Neural progenitor cell (in vitro differentiated cells): ENCODE results near the gene CHAC1. TPM values are rescaled to one million over a fixed set of nuclear protein-coding genes. Genes with fewer than 3 reads are reported as not detected.

Experiments
- DNase-seq: peaks from one replicate; pipeline ENCODE4 v3.0.0-alpha.2; 2016; ENCODE audit warnings: low spot score
- H2AFZ ChIP-seq: fragments of 200-600 bp; sonication (generic); replicated peaks from 2 replicates; pipeline ENCODE4 v1.6.1; 2016; ENCODE audit warnings: antibody characterized with exemption
- H3F3A ChIP-seq: fragments of 200-600 bp; sonication (generic); 2 replicates; pipeline ENCODE4 v1.6.1; 2016; ENCODE audit warnings: antibody characterized with exemption, low read depth
- H3K27ac ChIP-seq: fragments of 200-600 bp; sonication (generic); 2 replicates; pipeline ENCODE4 v1.5.1; 2016; ENCODE audit warnings: mild to moderate bottlenecking
- H3K27me3 ChIP-seq: fragments of 200-600 bp; sonication (generic); 2 replicates; pipeline ENCODE4 v1.6.1; 2016; ENCODE audit warnings: mild to moderate bottlenecking, moderate library complexity
- H3K36me3 ChIP-seq: fragments of 200-600 bp; sonication (generic); 2 replicates; pipeline ENCODE4 v1.5.1; 2016
- H3K4me1 ChIP-seq: fragments of 200-600 bp; sonication (generic); 2 replicates; pipeline ENCODE4 v1.6.1; 2016; ENCODE audit warnings: mixed run types
- H3K4me2 ChIP-seq: fragments of 200-600 bp; sonication (generic); 2 replicates; pipeline ENCODE4 v1.6.1; 2016
- H3K4me3 ChIP-seq: fragments of 200-600 bp; sonication (generic); 2 replicates; pipeline ENCODE4 v1.5.1; 2016
- H3K79me2 ChIP-seq: fragments of 200-600 bp; sonication (generic); 2 replicates; pipeline ENCODE4 v1.6.1; 2016; ENCODE audit warnings: low read depth
- H3K9ac ChIP-seq: fragments of 200-600 bp; sonication (generic); 2 replicates; pipeline ENCODE4 v1.6.1; 2016
- H3K9me3 ChIP-seq: fragments of 200-600 bp; sonication (generic); 2 replicates; pipeline ENCODE4 v1.5.1; 2016; ENCODE audit warnings: low read depth
- H4K20me1 ChIP-seq: fragments of 200-600 bp; sonication (generic); 2 replicates; pipeline ENCODE4 v1.6.1; 2016; ENCODE audit warnings: low read depth
- H3K27ac Mint-ChIP-seq: 3 replicates; pipeline ENCODE4 v1.8.0; 2021; ENCODE audit warnings: mixed read lengths
- H3K27me3 Mint-ChIP-seq: 2 replicates; pipeline ENCODE4 v1.8.0; 2022; ENCODE audit warnings: low read depth, mild to moderate bottlenecking, inconsistent platforms, moderate library complexity, mixed read lengths; ENCODE audit not compliant: insufficient read depth
- H3K36me3 Mint-ChIP-seq: 3 replicates; pipeline ENCODE4 v1.8.0; 2021; ENCODE audit warnings: mixed read lengths
- H3K4me1 Mint-ChIP-seq: 3 replicates; pipeline ENCODE4 v1.8.0; 2021; ENCODE audit warnings: mixed read lengths
- H3K4me3 Mint-ChIP-seq: 3 replicates; pipeline ENCODE4 v1.8.0; 2021; ENCODE audit warnings: mild to moderate bottlenecking, moderate library complexity, mixed read lengths
- H3K9me3 Mint-ChIP-seq: 3 replicates; pipeline ENCODE4 v1.8.0; 2020; ENCODE audit warnings: mixed read lengths
- CTCF ChIP-seq: fragments of 200-600 bp; sonication (generic); IDR thresholded peaks from 2 replicates; pipeline ENCODE4 v1.5.1; 2017; ENCODE audit warnings: antibody characterized with exemption, mild to moderate bottlenecking
- EZH2 ChIP-seq: fragments of 200-600 bp; sonication (generic); IDR thresholded peaks from 2 replicates; pipeline ENCODE4 v1.6.1; 2017; ENCODE audit warnings: antibody characterized with exemption, mild to moderate bottlenecking, moderate library complexity
- EZH2phosphoT487 ChIP-seq: fragments of 200-600 bp; sonication (generic); IDR thresholded peaks from 2 replicates; pipeline ENCODE4 v1.6.1; 2017; ENCODE audit warnings: antibody characterized with exemption
- total RNA-seq: library from RNA; depleted of rRNA; stranded (reverse); fragments of >200 nt; gene quantifications from 2 replicates; pipeline ENCODE4 v1.2.3, GENCODE V29; 2015; ENCODE audit warnings: low replicate concordance

Gene CHAC1
- total RNA-seq, 1 donor from 2014 or later = 2.4 TPM

- no peak overlapping the region for H3K27ac Mint-ChIP-seq
- Histone ChIP-seq H3F3A (peaks cover 23% of the 10 kb centered on the region), H3K9me3 (no peaks in the 10 kb centered on the region), H2AFZ (peak overlapping the region; percentile 100), H3K9ac (no peak overlapping the region), H4K20me1 (no peaks in the 10 kb centered on the region), H3K4me2 (peak overlapping the region; percentile 85), H3K27me3 (peaks cover 43% of the 10 kb centered on the region), H3K79me2 (no peaks in the 10 kb centered on the region), H3K4me1 (peaks cover 13% of the 10 kb centered on the region), H3K4me3 (peak overlapping the region; percentile 50), H3K27ac (no peak overlapping the region), H3K36me3 (no peaks in the 10 kb centered on the region)
- TF ChIP-seq EZH2 = peak; percentile 39
- no peak for TF ChIP-seq CTCF
- TF ChIP-seq EZH2phosphoT487 = no peak
- no peaks in the 10 kb centered on the region for H3K36me3 Mint-ChIP-seq
- peaks cover 24% of the 10 kb centered on the region for H3K4me1 Mint-ChIP-seq
- H3K27me3 Mint-ChIP-seq = peaks cover 15% of the 10 kb centered on the region
- DNase-seq = no peak
- H3K9me3 Mint-ChIP-seq = no peaks in the 10 kb centered on the region
- peak overlapping the region; percentile 82 for H3K4me3 Mint-ChIP-seq
Measured at GRCh38 chr15:40942337-40942854, 10.9 kb upstream of the CHAC1 start.

GRCh38 chr15:40942878-40943277 lies 10.4 kb upstream of the CHAC1 start:
- Histone ChIP-seq H3K9ac (no peak overlapping the region), H3K27ac (no peak overlapping the region), H3K4me2 (peak overlapping the region; percentile 85), H2AFZ (no peak overlapping the region), H3F3A (peaks cover 23% of the 10 kb centered on the region), H3K4me1 (peaks cover 13% of the 10 kb centered on the region), H3K36me3 (no peaks in the 10 kb centered on the region), H4K20me1 (no peaks in the 10 kb centered on the region), H3K9me3 (no peaks in the 10 kb centered on the region), H3K79me2 (no peaks in the 10 kb centered on the region), H3K4me3 (no peak overlapping the region), H3K27me3 (peaks cover 43% of the 10 kb centered on the region)
- Mint-ChIP-seq H3K27ac (no peak overlapping the region), H3K27me3 (peaks cover 15% of the 10 kb centered on the region), H3K9me3 (no peaks in the 10 kb centered on the region), H3K4me1 (peaks cover 23% of the 10 kb centered on the region), H3K36me3 (no peaks in the 10 kb centered on the region), H3K4me3 (peak overlapping the region; percentile 82)
- no peak for TF ChIP-seq CTCF
- TF ChIP-seq EZH2phosphoT487 = no peak
- TF ChIP-seq EZH2 = no peak
- no peak for DNase-seq

GRCh38 chr15:40943764-40944365 lies 9.4 kb upstream of the CHAC1 start:
- no peaks in the 10 kb centered on the region for H3K9me3 Mint-ChIP-seq
- H3K4me2 ChIP-seq = no peak overlapping the region
- no peak for TF ChIP-seq CTCF
- H3K36me3 Mint-ChIP-seq = no peaks in the 10 kb centered on the region
- no peaks in the 10 kb centered on the region for H3K79me2 ChIP-seq
- H3K27me3 ChIP-seq = peaks cover 43% of the 10 kb centered on the region
- H3K27ac ChIP-seq = no peak overlapping the region
- no peak overlapping the region for H3K4me3 Mint-ChIP-seq
- no peak overlapping the region for H2AFZ ChIP-seq
- no peaks in the 10 kb centered on the region for H4K20me1 ChIP-seq
- H3K27me3 Mint-ChIP-seq = peaks cover 18% of the 10 kb centered on the region
- H3F3A ChIP-seq = peaks cover 23% of the 10 kb centered on the region
- H3K36me3 ChIP-seq = no peaks in the 10 kb centered on the region
- no peak overlapping the region for H3K4me3 ChIP-seq
- H3K9ac ChIP-seq = no peak overlapping the region
- peaks cover 23% of the 10 kb centered on the region for H3K4me1 Mint-ChIP-seq
- no peak overlapping the region for H3K27ac Mint-ChIP-seq
- H3K4me1 ChIP-seq = peaks cover 13% of the 10 kb centered on the region
- no peaks in the 10 kb centered on the region for H3K9me3 ChIP-seq
- no peak for DNase-seq
